Stomach smooth muscle (tissue), 2 donors: Measurements from ENCODE around the gene RPS6KA2.
"Not testable (repeated sequence)": the region's sequence is repeated elsewhere in the genome, so short reads cannot be mapped to it uniquely, and the experiment has no call there.

Experiments
- H3K27ac ChIP-seq: one replicate; pipeline ENCODE4 v1.7.0; 2013; ENCODE audit warnings: mild to moderate bottlenecking, low read length, inconsistent platforms
- H3K27me3 ChIP-seq, 2 donors: one replicate each; pipeline ENCODE4 v1.7.0; 2013; ENCODE audit warnings: low read length in 2 of 2; ENCODE audit not compliant: insufficient read depth in 2 of 2, control insufficient read depth in 1 of 2
- H3K36me3 ChIP-seq, 2 donors: one replicate each; pipeline ENCODE4 v1.7.0; 2013; ENCODE audit warnings: low read length in 2 of 2; ENCODE audit not compliant: control insufficient read depth in 2 of 2, insufficient read depth in 2 of 2
- H3K4me1 ChIP-seq: one replicate; pipeline ENCODE4 v1.7.0; 2013; ENCODE audit warnings: low read length; ENCODE audit not compliant: control insufficient read depth, insufficient read depth
- H3K4me3 ChIP-seq, 2 donors: one replicate each; pipeline ENCODE4 v1.7.0; 2013; ENCODE audit warnings: low read length in 2 of 2
- H3K9ac ChIP-seq, 2 donors: one replicate each; pipeline ENCODE4 v1.7.0; 2013; ENCODE audit warnings: low read length in 2 of 2, mild to moderate bottlenecking in 1 of 2
- H3K9me3 ChIP-seq, 2 donors: one replicate each; pipeline ENCODE4 v1.7.0; 2013; ENCODE audit warnings: low read length in 2 of 2; ENCODE audit not compliant: control insufficient read depth in 2 of 2
- donor health status: healthy.
- donor health status: Pancreatic carcinoma.

RPS6KA2 gene

GRCh38 chr6:166533205-166533824 lies 93.7 kb downstream of the RPS6KA2 start:
- H3K36me3 ChIP-seq, result peaks cover 3 to 11% of the 10 kb centered on the region in 2 donors
- no peaks in the 10 kb centered on the region for H3K9me3 ChIP-seq
- no peak overlapping the region for H3K4me3 ChIP-seq
- H3K4me1 ChIP-seq, result no peaks in the 10 kb centered on the region
- no peak overlapping the region for H3K27ac ChIP-seq
- H3K9ac ChIP-seq, result no peak overlapping the region
- H3K27me3 ChIP-seq, result no peaks in the 10 kb centered on the region

DNA sequence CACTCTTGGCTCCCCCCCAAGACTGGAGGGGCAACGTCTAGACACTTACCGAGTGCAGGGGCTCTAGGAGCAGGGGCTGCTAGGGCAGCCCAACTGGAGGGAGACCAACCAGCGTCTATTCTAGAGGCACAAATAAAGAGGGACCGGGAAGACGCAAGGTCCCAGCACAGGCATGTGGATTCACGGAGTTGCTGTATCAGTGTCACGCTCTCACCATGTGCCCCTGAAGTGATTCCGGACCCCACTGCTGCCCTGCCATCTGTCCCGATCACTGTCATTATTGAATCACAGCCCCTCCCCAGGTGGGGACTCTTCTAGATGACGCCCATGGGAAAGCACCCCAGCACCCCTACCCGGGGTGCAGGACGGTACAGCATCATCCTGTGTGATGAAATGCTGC lies 94.7 kb downstream of the RPS6KA2 start:
- Histone ChIP-seq H3K9me3 (no peaks in the 10 kb centered on the region), H3K9ac (no peak overlapping the region), H3K4me1 (no peaks in the 10 kb centered on the region), H3K27ac (no peak overlapping the region), H3K4me3 (no peak overlapping the region), H3K27me3 (no peaks in the 10 kb centered on the region), H3K36me3 (peaks cover 3 to 10% of the 10 kb centered on the region in 2 donors)

DNA sequence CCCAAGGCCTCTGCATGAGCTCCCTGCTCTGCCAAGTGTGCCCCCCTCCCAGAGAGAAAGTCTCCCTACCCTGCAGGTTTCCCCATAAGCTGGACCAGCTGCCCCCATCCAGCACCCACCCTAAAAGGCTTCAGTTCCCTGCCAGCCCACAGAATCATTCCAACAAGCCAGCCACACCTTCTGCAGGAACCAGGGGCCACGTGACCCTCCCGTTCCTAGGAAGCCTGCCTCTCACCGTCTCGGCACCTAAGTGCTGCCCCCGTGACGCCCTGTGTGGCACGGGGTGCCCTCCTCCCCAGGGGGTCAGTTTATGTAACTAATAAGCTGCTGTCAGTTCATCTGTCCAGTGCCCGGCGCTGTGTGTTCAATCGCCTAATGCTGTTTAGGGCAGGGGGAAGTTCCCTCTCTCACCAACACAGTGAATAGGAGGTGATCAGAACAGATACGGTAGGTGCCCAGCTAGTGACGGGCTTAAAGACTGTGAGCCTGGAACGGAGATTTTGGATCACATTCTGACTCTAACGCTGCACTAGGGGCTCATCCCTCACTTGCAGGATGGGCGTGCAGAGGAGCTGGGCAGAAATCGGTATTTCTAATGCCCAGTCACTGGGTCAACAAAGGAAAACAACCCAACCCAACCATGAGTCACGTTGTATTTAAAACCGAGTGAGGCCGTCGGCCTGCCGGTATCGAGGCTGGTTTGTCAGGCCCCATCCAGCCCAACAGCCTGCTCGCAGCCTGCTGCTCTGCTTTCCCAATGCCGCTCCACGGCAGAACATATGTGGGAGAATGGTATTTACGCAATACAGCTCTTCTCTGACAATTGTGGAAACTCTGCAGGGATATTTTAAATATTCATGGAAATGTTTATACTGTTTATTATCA lies 96.6 kb downstream of the RPS6KA2 start:
- H3K36me3 ChIP-seq, result peaks cover 3% of the 10 kb centered on the region in 2 donors
- H3K4me3 ChIP-seq, result no peak overlapping the region
- no peaks in the 10 kb centered on the region for H3K9me3 ChIP-seq
- no peaks in the 10 kb centered on the region for H3K27me3 ChIP-seq
- H3K4me1 ChIP-seq, result no peaks in the 10 kb centered on the region
- H3K9ac ChIP-seq, result no peak overlapping the region
- no peak overlapping the region for H3K27ac ChIP-seq

DNA sequence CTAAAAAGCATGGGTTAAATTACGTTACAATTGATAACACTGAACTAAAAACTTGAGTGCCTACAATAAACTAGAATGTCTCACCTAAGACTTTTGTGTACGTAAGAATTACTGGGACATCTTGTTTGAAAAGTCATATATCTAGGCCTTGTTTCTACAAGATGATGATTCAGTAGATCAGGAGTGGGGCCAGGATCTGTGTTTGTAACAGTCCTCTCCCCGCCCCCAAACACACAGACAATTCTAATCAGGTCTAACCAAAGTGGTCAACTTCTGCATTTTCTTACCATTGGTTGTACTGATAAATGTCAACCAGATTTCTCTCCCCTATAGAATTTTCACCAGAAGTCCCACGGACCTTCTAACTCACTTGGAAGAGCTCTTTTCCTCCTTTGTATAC lies 97.5 kb downstream of the RPS6KA2 start:
- no peak overlapping the region for H3K9ac ChIP-seq
- H3K27ac ChIP-seq, result no peak overlapping the region
- no peaks in the 10 kb centered on the region for H3K9me3 ChIP-seq
- peaks cover 3 to 6% of the 10 kb centered on the region in 2 donors for H3K36me3 ChIP-seq
- H3K4me1 ChIP-seq, result no peaks in the 10 kb centered on the region
- H3K4me3 ChIP-seq, result no peak overlapping the region
- no peaks in the 10 kb centered on the region for H3K27me3 ChIP-seq

DNA sequence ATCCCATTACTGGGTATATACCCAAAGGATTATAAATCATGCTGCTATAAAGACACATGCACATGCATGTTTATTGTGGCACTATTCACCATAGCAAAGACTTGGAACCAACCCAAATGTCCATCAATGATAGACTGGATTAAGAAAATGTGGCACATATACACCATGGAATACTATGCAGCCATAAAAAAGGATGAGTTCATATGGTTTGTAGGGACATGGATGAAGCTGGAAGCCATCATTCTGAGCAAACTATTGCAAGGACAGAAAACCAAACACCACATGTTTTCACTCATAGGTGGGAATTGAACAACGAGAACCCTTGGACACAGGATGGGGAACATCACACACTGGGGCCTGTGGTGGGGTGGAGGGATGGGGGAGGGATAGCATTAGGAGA lies 98.0 kb downstream of the RPS6KA2 start:
- not testable (repeated sequence) for H3K36me3 ChIP-seq, H3K4me1 ChIP-seq

DNA sequence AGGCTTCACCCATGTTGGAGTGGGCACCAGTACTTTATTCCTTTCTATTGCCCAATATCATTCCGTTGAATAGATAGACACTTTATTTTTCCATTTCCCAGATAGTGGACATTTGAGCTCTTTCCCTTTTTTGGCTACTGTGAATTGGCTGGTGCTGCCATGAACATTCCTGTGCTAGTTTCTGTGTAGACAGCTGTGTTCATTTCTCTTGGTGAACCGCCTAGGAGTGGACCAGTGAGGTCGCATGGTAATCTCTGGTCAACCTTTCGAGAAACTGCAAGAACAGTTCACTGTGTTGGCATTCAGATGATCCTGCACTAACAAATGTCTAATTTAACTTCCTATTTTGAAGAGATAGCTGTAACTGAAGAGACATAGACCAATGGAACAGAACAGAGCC lies 99.2 kb downstream of the RPS6KA2 start:
- no peaks in the 10 kb centered on the region for H3K9me3 ChIP-seq
- no peak overlapping the region for H3K9ac ChIP-seq
- H3K27me3 ChIP-seq, result no peaks in the 10 kb centered on the region
- no peak overlapping the region for H3K4me3 ChIP-seq
- H3K36me3 ChIP-seq, result peaks cover 2 to 6% of the 10 kb centered on the region in 2 donors
- H3K4me1 ChIP-seq, result no peaks in the 10 kb centered on the region
- H3K27ac ChIP-seq, result no peak overlapping the region

More for the DNA sequence above, 98.0 kb downstream of the RPS6KA2 start:
- H3K9me3 ChIP-seq, H3K27me3 ChIP-seq, H3K4me3 ChIP-seq, H3K27ac ChIP-seq, H3K9ac ChIP-seq: not testable (repeated sequence)

GRCh38 chr6:166526937-166527336 lies 100.1 kb downstream of the RPS6KA2 start:
- Histone ChIP-seq H3K4me3 (no peak overlapping the region), H3K9ac (no peak overlapping the region), H3K36me3 (peaks cover 0 to 3% of the 10 kb centered on the region in 2 donors), H3K9me3 (no peaks in the 10 kb centered on the region), H3K4me1 (no peaks in the 10 kb centered on the region), H3K27ac (no peak overlapping the region), H3K27me3 (no peaks in the 10 kb centered on the region)

DNA sequence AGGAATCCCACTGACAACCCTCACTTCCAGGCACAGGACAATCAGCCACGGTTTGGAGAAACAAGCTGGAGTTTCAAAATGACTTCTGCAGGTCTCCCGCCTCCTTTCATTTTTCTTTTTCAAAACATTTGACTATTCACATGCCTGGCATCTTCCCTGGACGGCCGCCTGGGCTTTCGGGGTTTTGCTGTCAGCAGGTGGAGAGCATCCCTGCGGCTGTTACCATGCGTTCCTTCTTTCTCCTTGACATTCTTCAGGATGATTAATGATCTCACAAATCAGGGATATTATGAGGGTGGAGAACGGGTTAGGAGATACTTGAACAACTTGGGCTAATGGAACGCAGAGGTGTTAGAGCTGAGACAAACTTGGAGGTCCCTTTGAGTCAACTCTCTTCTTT lies 101.5 kb downstream of the RPS6KA2 start:
- Histone ChIP-seq H3K27me3 (no peaks in the 10 kb centered on the region), H3K36me3 (peaks cover 0 to 3% of the 10 kb centered on the region in 2 donors), H3K9me3 (no peaks in the 10 kb centered on the region), H3K4me1 (no peaks in the 10 kb centered on the region), H3K4me3 (no peak overlapping the region), H3K9ac (no peak overlapping the region), H3K27ac (no peak overlapping the region)

DNA sequence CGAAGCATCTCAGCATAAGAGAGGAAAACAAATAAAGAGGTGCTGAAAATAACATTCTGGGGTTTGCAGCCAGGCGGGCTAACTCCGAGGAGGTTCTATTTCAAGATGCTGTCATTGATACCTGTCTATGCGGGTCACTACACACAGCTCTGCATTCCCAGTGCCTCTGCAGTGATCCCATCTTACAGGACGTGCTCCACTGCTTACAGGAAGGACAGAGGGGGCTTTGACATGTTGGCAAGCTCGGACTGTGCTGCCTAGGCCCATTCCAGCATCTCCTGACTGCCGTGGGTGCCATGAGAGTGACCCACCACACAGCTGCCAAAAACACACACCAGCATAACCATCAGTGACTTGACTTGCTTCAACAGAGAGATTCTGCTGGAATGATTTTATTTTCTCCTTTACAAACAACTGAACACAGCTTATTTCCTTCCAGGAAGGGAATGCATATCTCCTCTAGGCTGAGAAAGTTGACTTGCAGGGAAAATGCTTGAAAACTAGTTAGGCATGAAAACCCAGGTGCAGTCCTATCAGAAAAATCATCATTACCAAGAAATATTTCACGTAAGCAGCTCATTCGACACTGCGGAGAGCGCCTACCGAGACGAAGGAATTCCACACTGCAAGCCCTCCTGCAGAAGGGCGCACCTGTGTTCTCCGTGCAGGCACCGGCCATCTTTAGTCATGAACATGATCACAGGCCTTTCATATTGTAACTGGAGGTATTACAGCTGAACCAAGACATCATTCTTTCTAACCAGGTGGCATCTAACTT lies 103.1 kb downstream of the RPS6KA2 start:
- no peak overlapping the region for H3K9ac ChIP-seq
- no peak overlapping the region for H3K27ac ChIP-seq
- H3K27me3 ChIP-seq, result no peaks in the 10 kb centered on the region
- H3K4me3 ChIP-seq, result no peak overlapping the region
- peaks cover 0 to 3% of the 10 kb centered on the region in 2 donors for H3K36me3 ChIP-seq
- H3K4me1 ChIP-seq, result no peaks in the 10 kb centered on the region
- no peaks in the 10 kb centered on the region for H3K9me3 ChIP-seq

DNA sequence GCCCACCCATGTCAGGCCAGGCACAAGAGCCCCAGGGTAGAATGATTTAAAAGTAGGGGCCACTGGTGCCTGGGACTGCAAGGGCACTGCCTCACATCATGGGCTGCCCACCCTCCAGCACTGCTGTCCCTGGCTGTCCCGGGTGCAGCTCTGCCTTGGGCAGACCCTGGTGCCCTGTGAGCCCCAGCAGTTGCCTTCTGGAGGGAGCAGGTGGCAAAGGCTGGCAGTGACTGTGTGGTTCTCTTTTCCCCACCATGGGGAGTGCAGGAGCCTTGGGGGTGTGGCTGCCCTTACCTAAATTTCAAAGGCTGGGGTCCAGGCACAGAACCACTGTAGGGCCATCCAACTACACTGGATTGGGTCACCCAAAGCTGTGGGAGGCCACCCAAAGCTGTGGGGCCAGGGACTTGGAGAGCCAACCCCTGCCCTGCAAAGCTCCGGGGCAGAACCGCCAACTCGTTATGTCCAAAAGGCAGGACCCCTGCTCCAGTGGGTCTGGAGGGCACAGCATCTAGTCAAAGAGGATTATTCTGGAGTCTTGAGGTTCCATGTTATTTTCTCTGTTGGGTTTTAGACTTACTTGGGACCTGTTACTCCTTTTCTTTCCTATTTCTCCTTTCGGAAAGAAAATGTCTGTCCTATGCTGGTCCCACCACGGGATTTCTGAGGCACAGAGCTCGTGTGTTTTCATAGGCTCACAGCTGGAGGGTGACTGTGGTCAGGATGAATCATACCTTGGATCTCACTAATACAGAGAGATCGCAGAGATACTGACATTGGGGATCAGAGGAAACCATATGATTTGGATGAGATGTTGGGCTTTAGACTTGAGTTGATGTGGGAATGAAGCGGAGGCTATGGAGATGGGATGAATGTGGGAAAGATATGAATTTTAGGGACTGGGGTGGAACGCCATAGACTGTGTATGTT lies 105.9 kb downstream of the RPS6KA2 start:
- Histone ChIP-seq H3K36me3 (peaks cover 0 to 3% of the 10 kb centered on the region in 2 donors), H3K27ac (no peak overlapping the region), H3K4me3 (no peak overlapping the region), H3K9me3 (no peaks in the 10 kb centered on the region), H3K9ac (no peak overlapping the region), H3K4me1 (no peaks in the 10 kb centered on the region), H3K27me3 (no peaks in the 10 kb centered on the region)
